Right lobe of liver (tissue), 6 donors: ENCODE measurements around the gene NDUFV2. TPM values are rescaled to one million over a fixed set of nuclear protein-coding genes. Genes with fewer than 3 reads are reported as not detected.
A peak's percentile ranks its signal among the peaks of the same experiment; 100 is the strongest.
"Not testable (repeated sequence)": the region's sequence is repeated elsewhere in the genome, so short reads cannot be mapped to it uniquely, and the experiment has no call there.

Experiments used
- ATAC-seq, 4 donors: fragments of 200-7000 bp; cut with Tn5 transposase; one replicate each; pipeline ENCODE4 v1.9.1; 2020; ENCODE audit warnings: mild to moderate bottlenecking in 4 of 4, moderate library complexity in 4 of 4
- DNase-seq, 3 donors: peaks; one replicate each; pipeline ENCODE4 v3.0.0-alpha.2; 2020
- H3K27ac ChIP-seq, 3 donors: fragments of 200-600 bp; one replicate each; pipeline ENCODE4 v1.8.0; 2022
- H3K27me3 ChIP-seq, 2 donors: fragments of 200-600 bp; one replicate each; pipeline ENCODE4 v1.8.0; 2022
- H3K36me3 ChIP-seq, 4 donors: fragments of 200-600 bp; sonication (generic) in 1 of 4; one replicate each; pipeline versions ENCODE4 v1.5.1 to v1.8.0; 2017 to 2022; ENCODE audit warnings: control low read depth in 1 of 4
- H3K4me1 ChIP-seq, 4 donors: fragments of 200-600 bp; sonication (generic) in 1 of 4; one replicate each; pipeline versions ENCODE4 v1.5.1 to v1.8.0; 2017 to 2022; ENCODE audit warnings: control low read depth in 1 of 4
- H3K4me3 ChIP-seq, 3 donors: fragments of 200-600 bp; one replicate each; pipeline ENCODE4 v1.8.0; 2022
- H3K9me3 ChIP-seq, 4 donors: fragments of 200-600 bp; sonication (generic) in 1 of 4; one replicate each; pipeline versions ENCODE4 v1.5.1 to v1.8.0; 2017 to 2022; ENCODE audit warnings: control low read depth in 1 of 4
- CTCF ChIP-seq, 4 donors: fragments of 200-600 bp in 3 of 4; fragments of 450-650 bp in 1 of 4; IDR thresholded peaks; one replicate each; pipeline versions ENCODE4 v1.5.1 to v1.8.0; 2016 to 2022; ENCODE audit warnings: antibody characterized with exemption in 4 of 4, mild to moderate bottlenecking in 2 of 4
- POLR2A ChIP-seq: fragments of 450-650 bp; IDR thresholded peaks from one replicate; pipeline ENCODE4 v1.6.1; 2017; ENCODE audit warnings: antibody characterized with exemption, mild to moderate bottlenecking
- WGBS: methylation state at CpG from one replicate; pipeline ENCODE4 v1.1.6; 2018; ENCODE audit warnings: low coverage, low lambda C conversion rate; ENCODE audit not compliant: insufficient coverage; ENCODE audit errors: missing lambda C conversion rate; 5-methylcytosine and 5-hydroxymethylcytosine counted together
- intact Hi-C, 2 donors: fragments of 100-400 bp; cut with DNase I; formaldehyde crosslinking; loops; one replicate each; pipeline versions ENCODE4 v1.11.2 to v1.14.1; 2022
- total RNA-seq, 6 experiments: library from RNA; depleted of rRNA in 2 of 6; stranded (reverse); fragments of >200 nt in 2 of 6; fragmentation: NEBNext Ultra II Directional in 3 of 6; extraction: Animal tissue kit (Norgen Biotek cat#: 25700) in 3 of 6; gene quantifications; one replicate each; pipeline versions ENCODE4 v1.1.0 to v1.2.4, GENCODE V29; 2016 to 2023
- donor health status: DM: no; HTN: yes; CAD: no.
- donor health status: DM: no; HTN: no; CAD: no.
- donor health status: DM: no; HTN: no; CAD: no.
- donor health status: DM: no; HTN: yes; CAD: no.
- donor health status: DM: no; HTN: yes; CAD: no.

Gene NDUFV2
- total RNA-seq, 6 experiments from 2014 or later = 164 to 236 (median 183) TPM

DNA sequence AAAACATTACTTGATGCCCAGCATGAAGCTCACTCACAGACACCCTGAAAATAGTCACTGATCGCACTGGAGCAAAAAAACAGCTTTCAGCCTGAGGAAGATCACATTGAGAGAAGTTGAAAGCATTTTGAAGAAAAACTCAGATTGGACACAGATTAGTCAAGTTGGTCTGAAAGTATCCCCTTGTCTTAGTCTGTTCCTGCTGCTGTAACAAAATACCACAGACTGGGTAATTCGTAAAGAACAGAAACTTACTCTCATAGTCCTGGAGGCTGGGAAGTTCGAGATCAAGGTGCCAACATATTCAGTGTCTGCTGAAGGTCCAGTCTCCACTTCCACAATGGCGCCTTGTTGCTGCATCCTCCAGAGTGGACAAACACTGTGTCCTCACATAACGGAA, 14.2 kb upstream of the NDUFV2 start:
- Histone ChIP-seq H3K4me1 (peaks cover 0 to 11% (median 0%) of the 10 kb centered on the region in 4 donors), H3K4me3 (no peak overlapping the region), H3K27me3 (no peaks in the 10 kb centered on the region), H3K36me3 (no peaks in the 10 kb centered on the region), H3K27ac (no peak overlapping the region), H3K9me3 (no peaks in the 10 kb centered on the region)
- no peak for TF ChIP-seq CTCF (IDR thresholded peaks at IDR 0.05)
- 87% methylated on average over 5 of the region's 5 CpGs for WGBS
- ATAC-seq (no peak), DNase-seq (no peak)
- intact Hi-C loops = no loop called here

DNA sequence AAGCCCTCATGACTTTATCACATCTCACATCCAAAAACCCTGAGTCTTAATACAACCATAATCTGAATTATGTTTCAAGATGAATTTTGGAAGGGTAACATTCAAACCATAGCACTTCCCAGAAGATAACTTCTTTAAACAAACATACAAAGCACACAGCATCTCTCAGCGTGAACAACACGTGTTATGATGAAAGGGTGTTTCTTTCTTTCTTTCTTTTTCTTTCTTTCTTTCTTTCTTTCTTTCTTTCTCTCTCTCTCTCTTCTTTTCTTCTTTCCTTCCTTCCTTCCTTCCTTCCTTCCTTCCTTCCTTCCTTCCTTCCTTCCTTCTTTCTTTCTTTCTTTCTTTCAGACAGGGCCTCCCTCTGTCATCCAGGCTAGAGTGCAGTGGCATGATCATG, 13.8 kb upstream of the NDUFV2 start:
- DNase-seq, ATAC-seq, intact Hi-C loops, H3K36me3 ChIP-seq, H3K9me3 ChIP-seq, H3K4me3 ChIP-seq, H3K27ac ChIP-seq, H3K27me3 ChIP-seq: not testable (repeated sequence)
- 95% methylated on average over 2 of the region's 2 CpGs for WGBS
- H3K4me1 ChIP-seq = peaks cover 0 to 15% (median 1%) of the 10 kb centered on the region in 4 donors

DNA sequence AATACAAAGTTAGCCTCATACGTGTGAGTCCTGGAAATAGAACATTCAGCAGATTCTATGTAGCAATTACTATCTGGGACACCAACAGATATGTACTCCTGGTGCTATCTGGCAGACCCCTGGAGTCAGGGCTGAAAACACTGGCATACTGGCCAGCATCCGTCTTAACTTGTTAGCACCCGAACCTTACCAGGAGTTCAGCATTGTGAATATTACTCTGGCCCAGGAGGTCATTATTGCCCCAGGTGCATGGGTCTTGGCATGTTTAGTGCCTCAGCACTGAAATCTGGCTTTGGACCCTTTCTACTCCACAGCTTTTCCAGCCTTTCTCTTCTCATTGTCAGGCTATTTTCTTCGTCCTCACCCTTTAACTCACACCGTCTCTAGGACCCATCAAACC, 11.9 kb upstream of the NDUFV2 start:
- H3K4me1 ChIP-seq = peaks cover 0 to 31% (median 6%) of the 10 kb centered on the region in 4 donors
- no peak overlapping the region for H3K27ac ChIP-seq
- no peaks in the 10 kb centered on the region for H3K9me3 ChIP-seq
- intact Hi-C loops = no loop called here
- 88% methylated on average over 5 of the region's 5 CpGs for WGBS
- ATAC-seq = no peak
- no peaks in the 10 kb centered on the region for H3K27me3 ChIP-seq
- no peak overlapping the region for H3K4me3 ChIP-seq
- no peak for TF ChIP-seq POLR2A
- TF ChIP-seq CTCF (IDR thresholded peaks at IDR 0.05) = no peak
- no peaks in the 10 kb centered on the region for H3K36me3 ChIP-seq
- no peak for DNase-seq

DNA sequence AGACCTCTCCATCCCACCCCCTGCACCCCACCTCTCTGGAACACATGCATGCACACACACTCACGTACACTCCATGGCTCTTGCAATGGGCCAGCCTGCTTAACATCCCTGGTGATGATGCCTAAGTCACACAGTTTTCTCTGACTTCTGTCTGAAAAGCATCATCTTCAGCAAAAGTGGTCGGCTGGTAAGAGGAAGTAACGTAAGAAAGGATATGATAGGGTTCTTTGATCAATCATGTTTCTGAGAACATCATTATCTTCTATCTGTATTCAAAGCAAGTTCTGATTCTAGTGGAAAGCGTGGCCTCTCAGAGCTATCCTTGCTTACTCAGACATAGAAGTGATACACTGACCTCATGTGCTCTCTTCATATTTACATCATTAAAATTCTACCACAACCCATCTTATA, 11.4 kb upstream of the NDUFV2 start:
- 74% methylated on average over 4 of the region's 4 CpGs for WGBS
- ATAC-seq = no peak

GRCh38 chr18:9092665-9093064, 9.8 kb upstream of the NDUFV2 start:
- intact Hi-C loops = no loop called here
- Histone ChIP-seq H3K27ac (peak overlapping the region; percentile 63 to 79 (median 67)), H3K9me3 (no peaks in the 10 kb centered on the region), H3K4me1 (peaks cover 0 to 31% (median 6%) of the 10 kb centered on the region in 4 donors), H3K36me3 (no peaks in the 10 kb centered on the region), H3K27me3 (no peaks in the 10 kb centered on the region), H3K4me3 (peak overlapping the region in 1 of 3 donors; percentile 5)
- peak in 2 of 3 donors; percentile 34 to 63 for DNase-seq
- WGBS = 9% methylated on average over 2 of the region's 2 CpGs
- ATAC-seq = peak; percentile 92 to 99 (median 97)
- no peak for TF ChIP-seq CTCF (IDR thresholded peaks at IDR 0.05)
- peak; percentile 16 for TF ChIP-seq POLR2A

More for the DNA sequence above, 11.4 kb upstream of the NDUFV2 start:
- no peak for DNase-seq
- no peak overlapping the region for H3K4me3 ChIP-seq
- H3K9me3 ChIP-seq = no peaks in the 10 kb centered on the region
- H3K4me1 ChIP-seq = peaks cover 0 to 31% (median 6%) of the 10 kb centered on the region in 4 donors
- no peak overlapping the region for H3K27ac ChIP-seq
- TF ChIP-seq CTCF (IDR thresholded peaks at IDR 0.05) = no peak
- no peak for TF ChIP-seq POLR2A
- H3K36me3 ChIP-seq = no peaks in the 10 kb centered on the region
- no peaks in the 10 kb centered on the region for H3K27me3 ChIP-seq
- intact Hi-C loops = no loop called here

DNA sequence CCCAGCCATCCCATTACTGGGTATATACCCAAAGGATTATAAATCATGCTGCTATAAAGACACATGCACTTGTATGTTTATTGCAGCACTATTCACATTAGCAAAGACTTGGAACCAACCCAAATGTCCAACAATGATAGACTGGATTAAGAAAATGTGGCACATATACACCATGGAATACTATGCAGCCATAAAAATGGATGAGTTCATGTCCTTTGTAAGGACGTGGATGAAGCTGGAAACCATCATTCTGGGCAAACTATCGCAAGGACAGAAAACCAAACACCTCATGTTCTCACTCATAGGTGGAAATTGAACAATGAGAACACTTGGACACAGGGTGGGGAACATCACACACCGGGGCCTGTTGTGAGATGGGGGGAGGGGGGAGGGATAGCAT, 9.4 kb upstream of the NDUFV2 start:
- H3K27ac ChIP-seq = peak overlapping the region; percentile 41 to 79 (median 67)
- WGBS = 50% methylated on average over 3 of the region's 3 CpGs
- ATAC-seq, H3K4me3 ChIP-seq, H3K9me3 ChIP-seq, intact Hi-C loops, DNase-seq, H3K27me3 ChIP-seq, H3K36me3 ChIP-seq: not testable (repeated sequence)
- peaks cover 0 to 31% (median 6%) of the 10 kb centered on the region in 4 donors for H3K4me1 ChIP-seq
